Activated naive CD4-positive, alpha-beta T cell treated with anti-CD3 and anti-CD28 coated beads, Interleukin-2, amount 50 U/mL, for 24 hours (primary cell): ENCODE measurements around the gene TLR1.
A peak's percentile ranks its signal among the peaks of the same experiment; 100 is the strongest.
"Not testable (repeated sequence)": the region's sequence is repeated elsewhere in the genome, so short reads cannot be mapped to it uniquely, and the experiment has no call there.

ENCODE experiments used
- H3K27ac Mint-ChIP-seq: one replicate; pipeline ENCODE4 v1.8.0; 2021; ENCODE audit warnings: mild to moderate bottlenecking, mixed read lengths
- H3K27me3 Mint-ChIP-seq: one replicate; pipeline ENCODE4 v1.8.0; 2021; ENCODE audit warnings: mixed read lengths
- H3K36me3 Mint-ChIP-seq: one replicate; pipeline ENCODE4 v1.8.0; 2021; ENCODE audit warnings: mixed read lengths
- H3K4me1 Mint-ChIP-seq: one replicate; pipeline ENCODE4 v1.8.0; 2021; ENCODE audit warnings: mixed read lengths
- H3K4me3 Mint-ChIP-seq: one replicate; pipeline ENCODE4 v1.8.0; 2021; ENCODE audit warnings: mild to moderate bottlenecking, mixed read lengths
- H3K9me3 Mint-ChIP-seq: one replicate; pipeline ENCODE4 v1.8.0; 2021; ENCODE audit warnings: mixed read lengths

Gene TLR1

GRCh38 chr4:38819569-38819968 is 15.0 kb upstream of the TLR1 start:
- Mint-ChIP-seq H3K36me3 (peaks cover 5% of the 10 kb centered on the region), H3K9me3 (peaks cover 8% of the 10 kb centered on the region), H3K4me1 (peaks cover 19% of the 10 kb centered on the region), H3K27me3 (no peaks in the 10 kb centered on the region), H3K4me3 (no peak overlapping the region), H3K27ac (peak overlapping the region; percentile 5)

GRCh38 chr4:38818441-38818976 is 13.9 kb upstream of the TLR1 start:
- peaks cover 19% of the 10 kb centered on the region for H3K4me1 Mint-ChIP-seq

GRCh38 chr4:38815885-38816782 is 11.5 kb upstream of the TLR1 start:
- Mint-ChIP-seq H3K9me3 (peaks cover 8% of the 10 kb centered on the region), H3K4me1 (peaks cover 19% of the 10 kb centered on the region), H3K27ac (no peak overlapping the region), H3K36me3 (peaks cover 2% of the 10 kb centered on the region), H3K27me3 (no peaks in the 10 kb centered on the region), H3K4me3 (no peak overlapping the region)

More at GRCh38 chr4:38818441-38818976, 13.9 kb upstream of the TLR1 start:
- H3K27me3 Mint-ChIP-seq = no peaks in the 10 kb centered on the region
- H3K36me3 Mint-ChIP-seq = peaks cover 7% of the 10 kb centered on the region
- peaks cover 13% of the 10 kb centered on the region for H3K9me3 Mint-ChIP-seq
- H3K4me3 Mint-ChIP-seq = no peak overlapping the region
- H3K27ac Mint-ChIP-seq = no peak overlapping the region

- Mint-ChIP-seq H3K9me3 (peaks cover 8% of the 10 kb centered on the region), H3K27ac (no peak overlapping the region), H3K4me1 (peaks cover 4% of the 10 kb centered on the region), H3K36me3 (peaks cover 2% of the 10 kb centered on the region), H3K27me3 (no peaks in the 10 kb centered on the region), H3K4me3 (no peak overlapping the region)
Measured at GRCh38 chr4:38814386-38814785, 9.8 kb upstream of the TLR1 start.

- Mint-ChIP-seq H3K36me3 (peaks cover 2% of the 10 kb centered on the region), H3K9me3 (peaks cover 8% of the 10 kb centered on the region), H3K4me3 (no peak overlapping the region), H3K27ac (no peak overlapping the region), H3K4me1 (no peaks in the 10 kb centered on the region), H3K27me3 (no peaks in the 10 kb centered on the region)
Measured at GRCh38 chr4:38811297-38811696, 6.7 kb upstream of the TLR1 start.

GRCh38 chr4:38807462-38807861 is 2.9 kb upstream of the TLR1 start:
- peaks cover 37% of the 10 kb centered on the region for H3K4me1 Mint-ChIP-seq
- not testable (repeated sequence) for H3K27ac Mint-ChIP-seq, H3K27me3 Mint-ChIP-seq, H3K9me3 Mint-ChIP-seq, H3K4me3 Mint-ChIP-seq, H3K36me3 Mint-ChIP-seq

- H3K27ac Mint-ChIP-seq = not testable (repeated sequence)
Measured at GRCh38 chr4:38806251-38806650, 1.7 kb upstream of the TLR1 start.

GRCh38 chr4:38805530-38806145 is 1.0 kb upstream of the TLR1 start:
- Mint-ChIP-seq H3K4me1 (peaks cover 46% of the 10 kb centered on the region), H3K36me3 (peaks cover 19% of the 10 kb centered on the region), H3K4me3 (peak overlapping the region; percentile 91)

More at GRCh38 chr4:38806251-38806650, 1.7 kb upstream of the TLR1 start:
- peaks cover 42% of the 10 kb centered on the region for H3K4me1 Mint-ChIP-seq
- H3K4me3 Mint-ChIP-seq, H3K9me3 Mint-ChIP-seq, H3K27me3 Mint-ChIP-seq: not testable (repeated sequence)
- peaks cover 13% of the 10 kb centered on the region for H3K36me3 Mint-ChIP-seq

GRCh38 chr4:38803833-38804653 is 548 bp downstream of the TLR1 start:
- H3K36me3 Mint-ChIP-seq = peaks cover 35% of the 10 kb centered on the region
- peaks cover 17% of the 10 kb centered on the region for H3K9me3 Mint-ChIP-seq
- H3K4me3 Mint-ChIP-seq = peak overlapping the region; percentile 91
- peak overlapping the region; percentile 98 for H3K27ac Mint-ChIP-seq
- H3K27me3 Mint-ChIP-seq = no peaks in the 10 kb centered on the region
- peaks cover 46% of the 10 kb centered on the region for H3K4me1 Mint-ChIP-seq

More at GRCh38 chr4:38805530-38806145, 1.0 kb upstream of the TLR1 start:
- Mint-ChIP-seq H3K27me3 (no peaks in the 10 kb centered on the region), H3K9me3 (peaks cover 8% of the 10 kb centered on the region), H3K27ac (peak overlapping the region; percentile 98)

- H3K4me3 Mint-ChIP-seq = peak overlapping the region; percentile 91
- H3K4me1 Mint-ChIP-seq = peaks cover 46% of the 10 kb centered on the region
- H3K27me3 Mint-ChIP-seq = no peaks in the 10 kb centered on the region
- peaks cover 17% of the 10 kb centered on the region for H3K9me3 Mint-ChIP-seq
- peak overlapping the region; percentile 51 for H3K27ac Mint-ChIP-seq
- peaks cover 38% of the 10 kb centered on the region for H3K36me3 Mint-ChIP-seq
Measured at GRCh38 chr4:38802561-38803355, 1.8 kb downstream of the TLR1 start.

GRCh38 chr4:38800961-38801450 is 3.6 kb downstream of the TLR1 start:
- Mint-ChIP-seq H3K4me1 (peaks cover 44% of the 10 kb centered on the region), H3K27me3 (no peaks in the 10 kb centered on the region), H3K27ac (no peak overlapping the region), H3K36me3 (peaks cover 41% of the 10 kb centered on the region), H3K9me3 (peaks cover 17% of the 10 kb centered on the region), H3K4me3 (no peak overlapping the region)

- H3K9me3 Mint-ChIP-seq = peaks cover 17% of the 10 kb centered on the region
- no peak overlapping the region for H3K4me3 Mint-ChIP-seq
- H3K27me3 Mint-ChIP-seq = no peaks in the 10 kb centered on the region
- no peak overlapping the region for H3K27ac Mint-ChIP-seq
- H3K4me1 Mint-ChIP-seq = peaks cover 38% of the 10 kb centered on the region
- peaks cover 43% of the 10 kb centered on the region for H3K36me3 Mint-ChIP-seq
Measured at GRCh38 chr4:38800366-38800765, 4.2 kb downstream of the TLR1 start.

- peaks cover 27% of the 10 kb centered on the region for H3K36me3 Mint-ChIP-seq
- no peaks in the 10 kb centered on the region for H3K4me1 Mint-ChIP-seq
- no peaks in the 10 kb centered on the region for H3K27me3 Mint-ChIP-seq
- H3K27ac Mint-ChIP-seq = no peak overlapping the region
- H3K9me3 Mint-ChIP-seq = peaks cover 16% of the 10 kb centered on the region
- no peak overlapping the region for H3K4me3 Mint-ChIP-seq
Measured at GRCh38 chr4:38795087-38795486, 9.5 kb downstream of the TLR1 start.

GRCh38 chr4:38794051-38794450 is 10.5 kb downstream of the TLR1 start:
- Mint-ChIP-seq H3K27ac (no peak overlapping the region), H3K4me1 (no peaks in the 10 kb centered on the region), H3K9me3 (peaks cover 13% of the 10 kb centered on the region), H3K4me3 (no peak overlapping the region), H3K27me3 (no peaks in the 10 kb centered on the region), H3K36me3 (peaks cover 18% of the 10 kb centered on the region)
